ENCODE measurements around the gene DEPDC1. TPM values are rescaled to one million over a fixed set of nuclear protein-coding genes. Genes with fewer than 3 reads are reported as not detected.
A peak's percentile ranks its signal among the peaks of the same experiment; 100 is the strongest.
"Not testable (repeated sequence)": the region's sequence is repeated elsewhere in the genome, so short reads cannot be mapped to it uniquely, and the experiment has no call there.

The DEPDC1 gene
- total RNA-seq, 4 donors from 2014 or later, result 1.7 to 2.8 (median 2.7) TPM; not detected in 1

DNA sequence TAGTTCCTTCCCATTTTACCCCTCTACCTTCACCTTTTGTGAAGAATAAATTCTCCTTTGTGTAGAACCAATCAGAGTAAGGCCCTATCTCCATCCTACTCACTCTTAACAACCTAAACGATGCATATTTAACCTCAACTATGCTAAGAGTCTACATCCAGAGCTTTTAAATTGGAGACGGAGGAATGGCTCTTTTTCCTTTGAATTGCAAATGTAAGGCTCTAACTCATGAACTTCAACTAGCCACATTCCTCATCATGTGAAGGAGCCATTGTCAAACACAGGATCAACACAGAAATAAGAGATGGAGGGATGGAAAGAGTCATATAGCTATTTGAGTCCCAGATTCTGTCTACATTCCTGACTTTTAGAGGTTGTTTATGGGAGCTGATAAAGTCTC is 18.2 kb downstream of the DEPDC1 start:
- in situ Hi-C loops (cut with MboI; ENCODE audit: low pct_ligation_motif_present in 1 of 4, low pct_unique_long_range_greater_than_20kb in 1 of 4, low sequenced_read_pairs in 3 of 4) (no loop called here), intact Hi-C loops (cut with DNase I; ENCODE audit: low total_unique reads) (no loop called here)
- Histone ChIP-seq H3K36me3 (no peaks in the 10 kb centered on the region), H3K9me3 (no peaks in the 10 kb centered on the region), H3K27me3 (no peaks in the 10 kb centered on the region), H3K27ac (no peak overlapping the region), H3K4me1 (no peaks in the 10 kb centered on the region), H3K4me3 (no peak overlapping the region)
- WGBS, 2 donors (ENCODE audit: low coverage in 1 of 2), result 93 to 100% methylated on average over 2 of the region's 2 CpGs
- TF ChIP-seq POLR2A (IDR thresholded peaks at IDR 0.05) (no peak), POLR2AphosphoS5 (IDR thresholded peaks at IDR 0.05) (no peak), EP300 (IDR thresholded peaks at IDR 0.05; ENCODE audit: low read depth) (no peak)
- TF ChIP-seq, protein P1, sequence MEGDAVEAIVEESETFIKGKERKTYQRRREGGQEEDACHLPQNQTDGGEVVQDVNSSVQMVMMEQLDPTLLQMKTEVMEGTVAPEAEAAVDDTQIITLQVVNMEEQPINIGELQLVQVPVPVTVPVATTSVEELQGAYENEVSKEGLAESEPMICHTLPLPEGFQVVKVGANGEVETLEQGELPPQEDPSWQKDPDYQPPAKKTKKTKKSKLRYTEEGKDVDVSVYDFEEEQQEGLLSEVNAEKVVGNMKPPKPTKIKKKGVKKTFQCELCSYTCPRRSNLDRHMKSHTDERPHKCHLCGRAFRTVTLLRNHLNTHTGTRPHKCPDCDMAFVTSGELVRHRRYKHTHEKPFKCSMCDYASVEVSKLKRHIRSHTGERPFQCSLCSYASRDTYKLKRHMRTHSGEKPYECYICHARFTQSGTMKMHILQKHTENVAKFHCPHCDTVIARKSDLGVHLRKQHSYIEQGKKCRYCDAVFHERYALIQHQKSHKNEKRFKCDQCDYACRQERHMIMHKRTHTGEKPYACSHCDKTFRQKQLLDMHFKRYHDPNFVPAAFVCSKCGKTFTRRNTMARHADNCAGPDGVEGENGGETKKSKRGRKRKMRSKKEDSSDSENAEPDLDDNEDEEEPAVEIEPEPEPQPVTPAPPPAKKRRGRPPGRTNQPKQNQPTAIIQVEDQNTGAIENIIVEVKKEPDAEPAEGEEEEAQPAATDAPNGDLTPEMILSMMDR (IDR thresholded peaks at IDR 0.05), result no peak
- no peak for DNase-seq

DNA sequence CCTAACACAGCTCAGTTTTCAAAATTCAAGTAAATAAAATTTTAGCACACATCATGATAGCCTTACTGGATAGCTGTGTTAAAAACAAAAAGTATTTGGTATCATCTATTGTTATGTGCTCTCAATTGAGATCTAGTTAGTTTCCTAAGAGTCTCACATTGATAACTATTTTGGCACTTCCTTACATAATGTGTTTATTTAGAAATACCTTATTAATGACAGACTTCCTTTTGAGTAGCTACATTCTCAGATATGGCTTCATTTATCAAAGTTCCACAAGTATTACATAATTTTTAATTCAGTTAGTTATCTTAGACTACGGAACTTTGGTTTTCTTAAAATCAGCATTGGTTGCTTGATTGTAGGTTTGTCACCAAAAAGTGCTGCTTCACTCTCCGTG is 20.3 kb downstream of the DEPDC1 start:
- 82 to 91% methylated on average over 2 of the region's 2 CpGs for WGBS, 2 donors (ENCODE audit: low coverage in 1 of 2)
- H3K4me1 ChIP-seq; DNase-seq; H3K27me3 ChIP-seq; H3K9me3 ChIP-seq; H3K36me3 ChIP-seq; H3K27ac ChIP-seq; intact Hi-C loops (cut with DNase I; ENCODE audit: low total_unique reads); H3K4me3 ChIP-seq; in situ Hi-C loops (cut with MboI; ENCODE audit: low pct_ligation_motif_present in 1 of 4, low pct_unique_long_range_greater_than_20kb in 1 of 4, low sequenced_read_pairs in 3 of 4): not testable (repeated sequence)

DNA sequence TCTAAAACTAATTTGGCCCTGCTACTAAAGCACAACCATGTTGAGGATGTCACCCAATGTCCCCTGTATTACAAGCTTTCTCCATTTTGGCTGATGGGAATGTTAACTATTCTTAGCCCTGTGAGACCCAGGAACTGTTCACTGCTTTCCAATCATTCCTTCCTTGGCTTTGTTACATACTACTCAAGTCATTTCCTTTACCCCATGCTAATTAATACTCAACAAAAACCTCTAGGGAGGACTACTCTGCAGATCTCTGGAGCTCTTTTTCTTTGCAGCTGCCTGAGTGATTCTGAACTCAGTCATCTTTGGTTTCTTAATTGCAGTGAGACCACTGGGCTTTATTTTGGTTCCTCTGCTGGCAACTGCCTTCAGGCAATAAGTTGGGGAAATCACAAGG is 23.8 kb downstream of the DEPDC1 start:
- Histone ChIP-seq H3K9me3 (no peaks in the 10 kb centered on the region), H3K4me1 (no peaks in the 10 kb centered on the region), H3K4me3 (no peak overlapping the region), H3K27ac (no peak overlapping the region), H3K27me3 (no peaks in the 10 kb centered on the region), H3K36me3 (no peaks in the 10 kb centered on the region)
- intact Hi-C loops (cut with DNase I; ENCODE audit: low total_unique reads), result no loop called here
- in situ Hi-C loops (cut with MboI; ENCODE audit: low pct_ligation_motif_present in 1 of 4, low pct_unique_long_range_greater_than_20kb in 1 of 4, low sequenced_read_pairs in 3 of 4), result loop anchor here in 2 of 4 donors (25.0 kb wide), 2 partner anchors 1264 to 1289 kb away; no protein-coding TSS in a partner anchor
- DNase-seq, result no peak
- TF ChIP-seq EP300 (IDR thresholded peaks at IDR 0.05; ENCODE audit: low read depth), result no peak
- TF ChIP-seq POLR2A (IDR thresholded peaks at IDR 0.05), result no peak
- TF ChIP-seq POLR2AphosphoS5 (IDR thresholded peaks at IDR 0.05), result no peak
- TF ChIP-seq, protein P1 (IDR thresholded peaks at IDR 0.05), result no peak

DNA sequence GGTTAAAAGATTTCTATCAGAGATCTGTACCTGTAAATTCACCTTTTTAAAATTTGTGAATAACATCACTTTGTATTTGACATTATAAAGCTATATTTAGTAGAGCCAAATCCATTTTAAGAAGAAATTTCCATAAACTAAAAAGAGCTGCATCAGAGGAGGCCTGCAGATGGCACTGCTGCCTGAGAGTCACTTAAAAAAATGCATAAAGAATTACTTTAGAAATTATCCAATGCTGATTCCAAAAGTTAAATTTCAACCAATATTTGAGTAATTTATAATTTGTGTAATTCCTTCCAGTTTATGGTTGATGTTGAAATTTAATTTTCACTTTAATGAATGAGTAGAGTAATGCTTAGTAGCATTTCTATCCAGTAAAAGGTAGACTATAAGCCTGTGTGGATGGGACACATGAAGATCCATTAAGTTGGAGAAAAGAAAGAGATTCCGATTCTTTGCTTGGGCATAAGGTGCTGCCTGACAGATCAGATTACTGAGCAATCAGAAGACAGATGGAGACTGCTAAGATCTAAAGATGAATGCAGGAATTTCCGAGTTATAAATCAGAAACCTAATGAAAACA is 26.4 kb downstream of the DEPDC1 start:
- 79 to 89% methylated on average over 2 of the region's 2 CpGs for WGBS, 2 donors (ENCODE audit: low coverage in 1 of 2)
- no peaks in the 10 kb centered on the region for H3K27me3 ChIP-seq

More for the DNA sequence above, 26.4 kb downstream of the DEPDC1 start:
- no peak for DNase-seq
- no peaks in the 10 kb centered on the region for H3K9me3 ChIP-seq
- no peak overlapping the region for H3K27ac ChIP-seq
- TF ChIP-seq POLR2AphosphoS5 (IDR thresholded peaks at IDR 0.05), result no peak
- TF ChIP-seq, protein P1 (IDR thresholded peaks at IDR 0.05), result peak in 4 of 5 experiments; percentile 37 to 58 (median 40)
- TF ChIP-seq POLR2A (IDR thresholded peaks at IDR 0.05), result no peak
- no peak for TF ChIP-seq EP300 (IDR thresholded peaks at IDR 0.05; ENCODE audit: low read depth)
- H3K36me3 ChIP-seq, result no peaks in the 10 kb centered on the region
- intact Hi-C loops (cut with DNase I; ENCODE audit: low total_unique reads) (no loop called here), in situ Hi-C loops (cut with MboI; ENCODE audit: low pct_ligation_motif_present in 1 of 4, low pct_unique_long_range_greater_than_20kb in 1 of 4, low sequenced_read_pairs in 3 of 4) (loop anchor here in 2 of 4 donors (25.0 kb wide), 2 partner anchors 1267 to 1292 kb away; no protein-coding TSS in a partner anchor)
- no peak overlapping the region for H3K4me3 ChIP-seq
- H3K4me1 ChIP-seq, result no peaks in the 10 kb centered on the region

Data from transverse colon (tissue), 4 donors.